HEK293T (cell line): ENCODE data around the gene TIGD1.

Experiments
- CTCF ChIA-PET: fragments of 350-600 bp; formaldehyde crosslinking; extraction: SDS; loops from one replicate; lab custom pipeline; 2021; ENCODE audit warnings: antibody characterized with exemption, inconsistent platforms; lab: Yijun Ruan, JAX
- POLR2A ChIA-PET: fragments of 350-600 bp; formaldehyde crosslinking; extraction: SDS; loops from one replicate; lab custom pipeline; 2020; ENCODE audit warnings: antibody characterized with exemption, inconsistent platforms; lab: Yijun Ruan, JAX
- DNase-seq: peaks from one replicate; pipeline ENCODE4 v3.0.0; 2012; ENCODE audit warnings: mixed read lengths; ENCODE audit errors: extremely low spot score
- ARNT ChIP-seq: fragments of 450-650 bp; IDR thresholded peaks from 2 replicates; pipeline ENCODE4 v1.6.1; 2017; ENCODE audit warnings: mild to moderate bottlenecking
- BHLHE40 ChIP-seq: fragments of 450-650 bp; IDR thresholded peaks from 2 replicates; pipeline ENCODE4 v1.6.1; 2016; ENCODE audit warnings: mild to moderate bottlenecking, moderate library complexity, borderline replicate concordance
- CTBP1 ChIP-seq: fragments of 450-650 bp; IDR thresholded peaks from 2 replicates; pipeline ENCODE4 v1.6.1; 2016; ENCODE audit warnings: borderline replicate concordance
- ELF4 ChIP-seq: fragments of 450-650 bp; IDR thresholded peaks from 2 replicates; pipeline ENCODE4 v1.6.1; 2017; ENCODE audit warnings: antibody characterized with exemption
- FOXA1 ChIP-seq: fragments of 450-650 bp; IDR thresholded peaks from 2 replicates; pipeline ENCODE4 v1.6.1; 2016; ENCODE audit warnings: mild to moderate bottlenecking
- FOXK2 ChIP-seq: fragments of 450-650 bp; IDR thresholded peaks from 2 replicates; pipeline ENCODE4 v1.6.1; 2016; ENCODE audit warnings: mild to moderate bottlenecking
- FOXM1 ChIP-seq: fragments of 450-650 bp; IDR thresholded peaks from 2 replicates; pipeline ENCODE4 v1.6.1; 2017; ENCODE audit warnings: mild to moderate bottlenecking, borderline replicate concordance
- HDGF ChIP-seq: fragments of 450-650 bp; IDR thresholded peaks from 2 replicates; pipeline ENCODE4 v1.6.1; 2017; ENCODE audit warnings: antibody characterized with exemption, borderline replicate concordance
- L3MBTL2 ChIP-seq: fragments of 450-650 bp; conservative IDR thresholded peaks from 2 replicates; pipeline ENCODE4 v1.6.1; 2016; ENCODE audit warnings: mild to moderate bottlenecking
- LEF1 ChIP-seq: fragments of 450-650 bp; IDR thresholded peaks from 2 replicates; pipeline ENCODE4 v1.6.1; 2017; ENCODE audit warnings: mild to moderate bottlenecking, borderline replicate concordance
- NFRKB ChIP-seq: fragments of 450-650 bp; IDR thresholded peaks from 2 replicates; pipeline ENCODE4 v1.6.1; 2016; ENCODE audit warnings: mild to moderate bottlenecking, moderate library complexity
- SP1 ChIP-seq: fragments of 450-650 bp; IDR thresholded peaks from 2 replicates; pipeline ENCODE4 v1.6.1; 2017
- SUZ12 ChIP-seq: fragments of 450-650 bp; IDR thresholded peaks from 2 replicates; pipeline ENCODE4 v1.6.1; 2016; ENCODE audit warnings: mild to moderate bottlenecking
- TARDBP ChIP-seq: fragments of 450-650 bp; IDR thresholded peaks from 2 replicates; pipeline ENCODE4 v1.6.1; 2016
- ZNF384 ChIP-seq: fragments of 450-650 bp; IDR thresholded peaks from 2 replicates; pipeline ENCODE4 v1.6.1; 2016
- TF ChIP-seq, protein P1 (sequence below): fragments of 450-650 bp; IDR thresholded peaks from 2 replicates; pipeline ENCODE4 v1.6.1; 2016

Gene TIGD1

GRCh38 chr2:232550354-232551249 is at the start of gene TIGD1, which contains the start of gene EIF4E2:
TSS of gene TIGD1 (minus strand) at chr2:232550557. CDS start at chr2:232549882, 675 bp downstream.
TSS of gene EIF4E2 (plus strand) at chr2:232550689. CDS start at chr2:232550725, 36 bp downstream.
- TF ChIP-seq L3MBTL2 (peak; percentile 99), CTBP1 (peak; percentile 70; the same call in 1 of the 2 replicates), FOXK2 (no peak), SP1 (no peak), TARDBP (no peak), ARNT (peak; percentile 67; the same call in 1 of the 2 replicates), FOXM1 (peak; percentile 79; the same call in 1 of the 2 replicates), LEF1 (no peak), NFRKB (no peak), ELF4 (peak; percentile 82)
- TF ChIP-seq, protein P1, sequence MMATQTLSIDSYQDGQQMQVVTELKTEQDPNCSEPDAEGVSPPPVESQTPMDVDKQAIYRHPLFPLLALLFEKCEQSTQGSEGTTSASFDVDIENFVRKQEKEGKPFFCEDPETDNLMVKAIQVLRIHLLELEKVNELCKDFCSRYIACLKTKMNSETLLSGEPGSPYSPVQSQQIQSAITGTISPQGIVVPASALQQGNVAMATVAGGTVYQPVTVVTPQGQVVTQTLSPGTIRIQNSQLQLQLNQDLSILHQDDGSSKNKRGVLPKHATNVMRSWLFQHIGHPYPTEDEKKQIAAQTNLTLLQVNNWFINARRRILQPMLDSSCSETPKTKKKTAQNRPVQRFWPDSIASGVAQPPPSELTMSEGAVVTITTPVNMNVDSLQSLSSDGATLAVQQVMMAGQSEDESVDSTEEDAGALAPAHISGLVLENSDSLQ, result peak; percentile 67
- POLR2A ChIA-PET, result interaction anchor here (0.5 to 1.6 kb wide), 15 partner anchors 8 to 83 kb away, joined by 3 to 8 read pairs (median 4); partner anchors contain the start of genes CHRNG and EFHD1
- CTCF ChIA-PET, result interaction anchor here (0.6 kb wide), 1 partner anchor 69 kb away, joined by 3 read pairs; no protein-coding TSS in a partner anchor
- peak; percentile 97 for DNase-seq

DNA sequence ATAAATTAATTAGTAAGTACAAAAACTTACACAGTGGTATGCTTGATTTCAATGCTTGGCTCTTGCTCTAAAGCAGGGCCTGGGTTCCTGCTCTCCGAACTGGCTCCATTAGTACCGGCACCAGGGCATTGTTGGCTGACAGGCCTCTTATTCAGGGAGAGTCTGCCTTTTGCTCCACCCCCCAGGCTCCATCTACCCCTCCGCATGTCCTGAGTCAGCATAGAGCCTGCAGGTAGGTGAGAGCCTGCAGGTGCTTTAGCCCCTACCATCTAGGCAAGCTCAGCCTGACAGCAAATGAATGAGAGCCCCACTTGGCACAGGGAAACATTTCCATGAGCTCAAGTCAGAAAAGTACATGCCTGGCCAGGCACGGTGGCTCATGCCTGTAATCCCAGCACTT is 47.9 kb upstream of the TIGD1 start:
- ChIA-PET CTCF (no interaction called here), POLR2A (no interaction called here)
- DNase-seq, result no peak
- TF ChIP-seq SP1 (no peak), LEF1 (no peak), ARNT (no peak), SUZ12 (no peak)

- DNase-seq, result no peak
- no peak for TF ChIP-seq SP1
- TF ChIP-seq LEF1, result no peak
- TF ChIP-seq NFRKB, result no peak
- no peak for TF ChIP-seq FOXM1
- no peak for TF ChIP-seq FOXA1
- TF ChIP-seq, protein P1, result no peak
- no peak for TF ChIP-seq BHLHE40
- no peak for TF ChIP-seq FOXK2
- TF ChIP-seq ARNT, result no peak
- TF ChIP-seq CTBP1, result no peak
- TF ChIP-seq HDGF, result no peak
- no peak for TF ChIP-seq ELF4
- TF ChIP-seq SUZ12, result no peak
- TF ChIP-seq L3MBTL2, result no peak
- no peak for TF ChIP-seq ZNF384
- TF ChIP-seq TARDBP, result no peak
- ChIA-PET CTCF (no interaction called here), POLR2A (no interaction called here)
Measured at GRCh38 chr2:232597362-232598079, 47.2 kb upstream of the TIGD1 start.

DNA sequence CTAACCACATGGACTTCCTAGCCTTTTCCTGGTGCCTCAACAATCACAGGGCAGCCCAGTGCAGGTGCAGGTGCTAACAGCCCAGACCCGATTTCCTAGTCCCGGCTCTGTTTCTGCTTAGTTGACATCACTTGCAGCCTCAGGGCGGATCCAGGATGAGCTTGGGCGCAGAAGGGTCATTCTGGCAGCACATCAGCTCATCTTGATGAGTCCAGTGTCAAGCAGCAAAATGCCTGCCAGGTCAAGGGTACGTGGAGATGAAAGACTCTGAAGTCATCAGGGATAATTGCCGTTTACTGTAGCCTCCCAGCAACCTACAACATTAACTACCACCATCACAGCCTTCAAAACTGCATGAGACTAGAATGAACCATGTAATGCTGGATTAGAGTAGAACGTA is 43.6 kb upstream of the TIGD1 start:
- TF ChIP-seq ARNT (no peak), L3MBTL2 (no peak), FOXK2 (no peak), NFRKB (no peak), ZNF384 (no peak)
- TF ChIP-seq, protein P1, result no peak
- ChIA-PET POLR2A (no interaction called here), CTCF (no interaction called here)
- DNase-seq, result no peak

- POLR2A ChIA-PET, result interaction anchor here (1.8 kb wide), 1 partner anchor 42 kb away, joined by 5 read pairs; the partner anchor contains the start of genes EIF4E2 and TIGD1
- CTCF ChIA-PET, result no interaction called here
- TF ChIP-seq FOXA1 (no peak), CTBP1 (no peak), ELF4 (no peak), ZNF384 (no peak), NFRKB (no peak), FOXM1 (no peak), BHLHE40 (no peak)
- DNase-seq, result no peak
Measured at GRCh38 chr2:232592772-232593395, 42.5 kb upstream of the TIGD1 start.
